Endodermal cell (in vitro differentiated cells): ENCODE results near the gene P4HA1. TPM values are rescaled to one million over a fixed set of nuclear protein-coding genes. Genes with fewer than 3 reads are reported as not detected.

Experiments
- DNase-seq: peaks from one replicate; pipeline ENCODE4 v3.0.0-alpha.2; 2017
- H3K27ac ChIP-seq: 2 replicates; pipeline ENCODE4 v1.5.1; 2013; ENCODE audit warnings: mild to moderate bottlenecking, low read depth, low read length, moderate library complexity
- H3K27me3 ChIP-seq: 2 replicates; pipeline ENCODE4 v1.6.1; 2013; ENCODE audit warnings: mild to moderate bottlenecking, low read length, moderate library complexity; ENCODE audit not compliant: insufficient read depth, control insufficient read depth, poor library complexity, severe bottlenecking
- H3K36me3 ChIP-seq: 2 replicates; pipeline ENCODE4 v1.7.0; 2013; ENCODE audit warnings: mild to moderate bottlenecking, low read length, moderate library complexity; ENCODE audit not compliant: control insufficient read depth, insufficient read depth
- H3K4me1 ChIP-seq: one replicate; pipeline ENCODE4 v1.7.0; 2013; ENCODE audit warnings: low read length; ENCODE audit not compliant: control insufficient read depth, insufficient read depth
- H3K4me3 ChIP-seq: 2 replicates; pipeline ENCODE4 v1.5.1; 2013; ENCODE audit warnings: mild to moderate bottlenecking, low read length, moderate library complexity
- H3K9ac ChIP-seq: 2 replicates; pipeline ENCODE4 v1.6.1; 2013; ENCODE audit warnings: mild to moderate bottlenecking, low read length, moderate library complexity; ENCODE audit not compliant: poor library complexity, severe bottlenecking; ENCODE audit errors: extremely low read depth
- H3K9me3 ChIP-seq: 2 replicates; pipeline ENCODE4 v1.6.1; 2013; ENCODE audit warnings: mild to moderate bottlenecking, low read length, moderate library complexity; ENCODE audit not compliant: control insufficient read depth
- H3K27ac Mint-ChIP-seq: 2 replicates; pipeline ENCODE4 v1.8.0; 2020; ENCODE audit warnings: mixed read lengths
- H3K27me3 Mint-ChIP-seq: 2 replicates; pipeline ENCODE4 v1.8.0; 2021; ENCODE audit warnings: mild to moderate bottlenecking, mixed read lengths; ENCODE audit not compliant: insufficient read depth
- H3K36me3 Mint-ChIP-seq: 2 replicates; pipeline ENCODE4 v1.8.0; 2020; ENCODE audit warnings: low read depth, mixed read lengths
- H3K4me1 Mint-ChIP-seq: 2 replicates; pipeline ENCODE4 v1.8.0; 2020; ENCODE audit warnings: mixed read lengths
- H3K4me3 Mint-ChIP-seq: 2 replicates; pipeline ENCODE4 v1.8.0; 2020; ENCODE audit warnings: mild to moderate bottlenecking, moderate library complexity, mixed read lengths
- H3K9me3 Mint-ChIP-seq: 2 replicates; pipeline ENCODE4 v1.8.0; 2020; ENCODE audit warnings: mild to moderate bottlenecking, mixed read lengths
- WGBS, 2 experiments: methylation state at CpG; one replicate each; pipeline versions ENCODE4 v1.1.5 to v1.1.7; 2013; ENCODE audit warnings: missing lambda C conversion rate in 2 of 2, mixed read lengths in 1 of 2; ENCODE audit not compliant: insufficient coverage in 1 of 2, insufficient read length in 1 of 2; 5-methylcytosine and 5-hydroxymethylcytosine counted together
- total RNA-seq, 2 donors: library from RNA; stranded (reverse); fragmentation: NEBNext Ultra II Directional in 1 of 2; extraction: Animal tissue kit (Norgen Biotek cat#: 25700) in 1 of 2; gene quantifications; 2 replicates in 1 of 2; 3 replicates in 1 of 2; pipeline ENCODE4 v1.2.1, GENCODE V29; 2021
- TF ChIP-seq, protein P1 (sequence below): fragments of 200-600 bp; sonication (generic); conservative IDR thresholded peaks from 2 replicates; pipeline ENCODE4 v1.5.0; 2021; ENCODE audit warnings: antibody characterized with exemption, mild to moderate bottlenecking

P4HA1 gene
- total RNA-seq, 2 donors from 2014 or later, result 45.1 to 46.9 TPM

DNA sequence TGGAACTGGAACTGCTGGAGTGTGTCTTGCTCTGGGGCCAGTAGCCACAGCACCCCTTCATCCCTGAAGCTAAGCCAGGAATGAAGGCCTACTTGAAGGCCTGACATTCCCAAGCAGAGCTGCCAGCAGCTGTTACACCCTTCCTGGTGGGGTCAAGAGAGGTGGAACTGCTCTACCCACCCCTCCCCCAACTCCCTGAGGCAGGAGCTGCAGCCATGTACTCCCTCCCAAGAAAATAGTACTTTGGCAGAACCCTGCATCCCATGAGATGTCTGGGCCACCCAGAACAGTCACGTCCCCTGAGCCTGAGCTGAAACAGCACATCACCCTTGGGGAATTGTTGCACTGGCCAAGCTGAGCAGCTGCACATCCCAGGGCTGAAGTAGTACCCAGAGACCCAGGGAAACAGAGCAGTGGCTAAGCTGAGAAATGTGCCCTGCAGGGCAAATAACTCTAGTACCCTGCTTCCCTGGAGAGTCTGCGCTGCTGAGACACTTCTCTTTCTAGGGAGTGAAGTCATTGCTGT is 78.6 kb downstream of the P4HA1 start:
- TF ChIP-seq, protein P1, sequence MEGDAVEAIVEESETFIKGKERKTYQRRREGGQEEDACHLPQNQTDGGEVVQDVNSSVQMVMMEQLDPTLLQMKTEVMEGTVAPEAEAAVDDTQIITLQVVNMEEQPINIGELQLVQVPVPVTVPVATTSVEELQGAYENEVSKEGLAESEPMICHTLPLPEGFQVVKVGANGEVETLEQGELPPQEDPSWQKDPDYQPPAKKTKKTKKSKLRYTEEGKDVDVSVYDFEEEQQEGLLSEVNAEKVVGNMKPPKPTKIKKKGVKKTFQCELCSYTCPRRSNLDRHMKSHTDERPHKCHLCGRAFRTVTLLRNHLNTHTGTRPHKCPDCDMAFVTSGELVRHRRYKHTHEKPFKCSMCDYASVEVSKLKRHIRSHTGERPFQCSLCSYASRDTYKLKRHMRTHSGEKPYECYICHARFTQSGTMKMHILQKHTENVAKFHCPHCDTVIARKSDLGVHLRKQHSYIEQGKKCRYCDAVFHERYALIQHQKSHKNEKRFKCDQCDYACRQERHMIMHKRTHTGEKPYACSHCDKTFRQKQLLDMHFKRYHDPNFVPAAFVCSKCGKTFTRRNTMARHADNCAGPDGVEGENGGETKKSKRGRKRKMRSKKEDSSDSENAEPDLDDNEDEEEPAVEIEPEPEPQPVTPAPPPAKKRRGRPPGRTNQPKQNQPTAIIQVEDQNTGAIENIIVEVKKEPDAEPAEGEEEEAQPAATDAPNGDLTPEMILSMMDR, result no peak
- WGBS, 2 experiments, result 82 to 96% methylated on average over 2 of the region's 2 CpGs
- peak overlapping the region; percentile 26 for H3K27ac Mint-ChIP-seq

DNA sequence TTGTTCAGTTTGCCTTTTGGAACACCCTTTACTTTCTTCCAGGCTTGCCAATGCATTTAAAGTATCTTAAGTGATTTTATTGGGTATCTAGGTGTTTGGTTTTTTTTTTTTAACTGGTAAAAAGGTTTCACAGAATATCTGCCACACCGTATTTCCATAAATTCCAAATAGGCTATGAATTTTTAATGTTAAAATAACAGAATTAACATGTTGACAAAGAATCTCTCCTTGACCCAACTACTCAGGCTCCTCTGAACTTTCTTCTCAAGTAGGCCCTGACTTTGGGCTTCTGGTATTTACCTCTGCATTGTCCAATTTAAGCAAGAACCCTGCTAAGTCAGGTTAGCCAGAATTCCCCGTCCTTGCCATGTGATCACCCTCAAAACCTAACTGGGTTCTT is 80.9 kb downstream of the P4HA1 start:
- H3K9me3 ChIP-seq, result no peaks in the 10 kb centered on the region
- WGBS, 2 experiments, result 86 to 97% methylated on average over 1 to 2 of the region's 2 CpGs
- H3K4me1 ChIP-seq, result no peaks in the 10 kb centered on the region
- no peaks in the 10 kb centered on the region for H3K27me3 ChIP-seq
- Mint-ChIP-seq H3K9me3 (no peaks in the 10 kb centered on the region), H3K27ac (peak overlapping the region; percentile 50), H3K4me3 (no peak overlapping the region), H3K36me3 (peaks cover 55% of the 10 kb centered on the region), H3K27me3 (no peaks in the 10 kb centered on the region), H3K4me1 (no peaks in the 10 kb centered on the region)
- H3K36me3 ChIP-seq, result peaks cover 51% of the 10 kb centered on the region
- TF ChIP-seq, protein P1, result no peak
- H3K9ac ChIP-seq, result no peak overlapping the region
- no peak overlapping the region for H3K4me3 ChIP-seq
- no peak overlapping the region for H3K27ac ChIP-seq
- no peak for DNase-seq

More for the DNA sequence above, 78.6 kb downstream of the P4HA1 start:
- peaks cover 63% of the 10 kb centered on the region for H3K36me3 Mint-ChIP-seq
- H3K9ac ChIP-seq, result no peak overlapping the region
- no peaks in the 10 kb centered on the region for H3K27me3 ChIP-seq
- no peak for DNase-seq
- H3K36me3 ChIP-seq, result peaks cover 45% of the 10 kb centered on the region
- no peaks in the 10 kb centered on the region for H3K4me1 ChIP-seq
- H3K27me3 Mint-ChIP-seq, result no peaks in the 10 kb centered on the region
- H3K9me3 ChIP-seq, result no peaks in the 10 kb centered on the region
- H3K9me3 Mint-ChIP-seq, result no peaks in the 10 kb centered on the region
- no peak overlapping the region for H3K27ac ChIP-seq
- H3K4me3 ChIP-seq, result no peak overlapping the region
- no peak overlapping the region for H3K4me3 Mint-ChIP-seq
- H3K4me1 Mint-ChIP-seq, result no peaks in the 10 kb centered on the region

DNA sequence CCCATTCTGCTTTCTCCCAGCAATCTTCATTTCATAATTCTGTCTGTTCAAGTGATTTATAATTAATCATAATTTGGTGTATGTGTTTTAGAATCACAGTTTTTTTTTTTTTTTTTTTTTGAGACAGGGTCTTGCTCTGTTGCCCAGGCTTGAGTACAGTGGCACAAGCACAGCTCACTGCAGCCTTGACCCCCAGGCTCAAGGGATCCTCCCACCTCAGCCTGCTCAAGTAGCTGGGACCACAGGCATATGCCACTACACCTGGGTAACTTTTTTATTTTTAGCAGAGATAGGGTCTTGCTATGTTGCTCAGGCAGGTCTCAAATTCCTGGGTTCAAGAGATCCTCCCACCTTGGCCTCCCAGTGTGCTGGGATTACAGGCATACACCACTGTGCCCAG is 92.8 kb downstream of the P4HA1 start:
- Histone ChIP-seq H3K27me3 (no peaks in the 10 kb centered on the region), H3K27ac (no peak overlapping the region), H3K4me1 (no peaks in the 10 kb centered on the region), H3K9ac (no peak overlapping the region), H3K36me3 (peaks cover 13% of the 10 kb centered on the region), H3K4me3 (no peak overlapping the region), H3K9me3 (no peaks in the 10 kb centered on the region)
- no peak for DNase-seq
- H3K36me3 Mint-ChIP-seq, result peaks cover 17% of the 10 kb centered on the region
- peaks cover 2% of the 10 kb centered on the region for H3K4me1 Mint-ChIP-seq
- H3K9me3 Mint-ChIP-seq, result no peaks in the 10 kb centered on the region
- H3K27ac Mint-ChIP-seq, result no peak overlapping the region
- H3K27me3 Mint-ChIP-seq, result no peaks in the 10 kb centered on the region
- TF ChIP-seq, protein P1, result no peak
- no peak overlapping the region for H3K4me3 Mint-ChIP-seq
